ENCODE results near the gene UXS1. TPM values are rescaled to one million over a fixed set of nuclear protein-coding genes. Genes with fewer than 3 reads are reported as not detected.
A peak's percentile ranks its signal among the peaks of the same experiment; 100 is the strongest.
"Not testable (repeated sequence)": the region's sequence is repeated elsewhere in the genome, so short reads cannot be mapped to it uniquely, and the experiment has no call there.

UXS1 gene
- 21.0 TPM for total RNA-seq
- long read RNA-seq, transcript UXS1-203 (15 exons, 1,839 nt) = major isoform, 37 of 69 reads
- long read RNA-seq, transcript UXS1-201 (15 exons, 2,099 nt) = minor isoform, 19 of 69 reads
- long read RNA-seq, partial matches to known transcripts = 2 of 69 reads
- long read RNA-seq, other reads (novel, unspliced or antisense) = 11 of 69 reads

- ATAC-seq (ENCODE audit: poor library complexity) (peak; percentile 97), DNase-seq (peak; percentile 99)
- intact Hi-C loops (cut with DNase I) = no loop called here
These were observed at the start of gene UXS1 for GRCh38 chr2:106193977-106194778. Gene UXS1, minus strand, starts transcription at chr2:106194301. Its CDS starts 60 bp downstream, at chr2:106194241.

DNA sequence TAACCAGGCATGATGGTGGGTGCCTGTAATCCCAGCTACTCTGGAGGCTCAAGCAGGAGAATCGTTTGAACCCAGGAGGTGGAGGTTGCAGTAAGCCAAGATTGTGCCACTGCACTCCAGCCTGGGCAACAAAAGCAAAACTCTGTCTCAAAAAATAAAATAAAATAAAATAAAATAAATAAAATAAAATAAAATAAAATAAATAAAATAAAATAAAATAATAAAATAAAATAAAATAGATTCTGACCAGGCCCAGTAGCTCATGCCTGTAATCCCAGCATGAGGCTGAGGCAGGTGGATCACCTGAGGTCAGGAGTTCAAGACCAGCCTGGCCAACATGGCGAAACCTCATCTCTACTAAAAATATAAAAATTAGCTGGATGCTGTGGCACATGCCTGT, 45.4 kb upstream of the UXS1 start:
- intact Hi-C loops (cut with DNase I); ATAC-seq (ENCODE audit: poor library complexity); DNase-seq: not testable (repeated sequence)

DNA sequence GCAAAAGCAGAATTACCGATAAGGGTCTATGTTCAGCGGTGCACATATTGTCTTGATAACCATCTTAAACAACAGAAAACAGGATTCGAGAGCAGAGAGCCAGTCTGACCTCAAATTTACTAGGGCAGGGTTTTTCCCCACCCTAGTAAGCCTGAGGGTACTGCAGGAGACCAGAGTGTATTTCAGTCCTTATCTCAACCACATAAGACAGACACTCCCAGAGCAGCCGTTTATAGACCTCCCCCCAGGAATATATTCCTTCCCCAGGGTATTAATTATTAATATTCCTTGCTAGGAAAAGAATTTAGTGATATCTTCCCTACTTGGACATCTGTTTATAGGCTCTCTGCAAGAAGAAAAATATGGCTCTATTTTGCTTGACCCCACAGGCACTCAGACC, 41.3 kb upstream of the UXS1 start:
- DNase-seq; intact Hi-C loops (cut with DNase I); ATAC-seq (ENCODE audit: poor library complexity): not testable (repeated sequence)

- intact Hi-C loops (cut with DNase I) = no loop called here
- DNase-seq (no peak), ATAC-seq (ENCODE audit: poor library complexity) (no peak)
These were observed 39.2 kb upstream of the UXS1 start for GRCh38 chr2:106233350-106233706.

DNA sequence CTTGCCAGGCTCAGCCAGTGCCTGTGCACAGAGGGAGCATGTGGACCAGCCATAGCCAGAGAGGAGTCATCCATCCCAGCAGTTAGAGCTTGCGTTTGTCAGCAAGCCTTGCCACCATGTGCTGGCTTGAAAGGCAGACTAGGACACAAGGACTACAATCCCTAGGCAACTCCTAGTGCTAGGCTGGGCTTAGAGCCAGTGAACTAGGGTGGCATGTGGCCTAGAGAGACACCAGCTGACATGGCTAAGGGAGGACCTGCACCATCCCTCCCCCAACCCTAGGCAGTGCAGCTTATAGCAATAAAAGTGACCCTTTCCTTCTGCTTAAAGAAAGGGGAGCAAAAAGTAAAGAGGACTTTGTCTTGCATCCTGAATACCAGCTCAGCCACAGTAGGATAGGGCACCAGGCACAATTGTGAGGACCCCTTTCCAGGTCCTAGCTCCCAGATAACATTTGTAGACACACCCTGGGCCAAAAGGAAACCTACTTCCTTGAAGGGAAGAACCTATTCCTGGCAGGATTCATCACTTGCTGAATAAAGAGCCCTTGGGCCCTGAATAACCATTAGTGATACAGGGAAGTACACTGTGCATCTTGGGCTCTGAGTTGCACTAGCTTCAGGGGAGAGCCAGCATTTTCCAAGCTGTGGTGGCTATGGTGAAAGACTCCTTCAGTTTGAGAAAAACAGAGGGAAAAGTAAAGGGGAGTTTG, 38.7 kb upstream of the UXS1 start:
- peak; percentile 98 for ATAC-seq (ENCODE audit: poor library complexity)
- intact Hi-C loops (cut with DNase I) = no loop called here
- DNase-seq = peak; percentile 71

- DNase-seq = no peak
- ATAC-seq (ENCODE audit: poor library complexity) = no peak
- intact Hi-C loops (cut with DNase I) = no loop called here
These were observed 29.2 kb upstream of the UXS1 start for GRCh38 chr2:106223347-106223746.

- DNase-seq; intact Hi-C loops (cut with DNase I); ATAC-seq (ENCODE audit: poor library complexity): not testable (repeated sequence)
These were observed 28.0 kb upstream of the UXS1 start for GRCh38 chr2:106222057-106222456.

- ATAC-seq (ENCODE audit: poor library complexity) (no peak), DNase-seq (no peak)
- intact Hi-C loops (cut with DNase I) = no loop called here
These were observed 25.7 kb upstream of the UXS1 start for GRCh38 chr2:106219813-106220212.

DNA sequence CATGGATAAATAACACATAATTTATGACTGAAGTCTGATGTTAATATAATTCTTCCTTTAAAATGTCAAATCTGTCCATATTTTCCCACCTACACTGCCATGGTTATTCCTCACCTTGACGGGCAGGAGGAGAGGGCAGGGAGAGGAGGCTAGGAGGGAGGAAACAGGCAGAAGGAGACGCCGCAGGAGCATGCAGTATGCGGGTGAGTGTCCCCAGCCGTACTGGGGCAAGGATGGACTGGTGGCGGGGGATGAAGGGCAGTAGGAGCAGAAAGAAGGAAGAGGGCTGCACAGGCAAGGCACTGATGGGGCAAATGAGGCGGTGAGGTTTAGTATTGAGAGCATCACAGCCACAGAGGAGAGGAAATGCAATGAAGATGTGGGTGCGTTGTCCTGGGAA, 25.1 kb upstream of the UXS1 start:
- ATAC-seq (ENCODE audit: poor library complexity); intact Hi-C loops (cut with DNase I); DNase-seq: not testable (repeated sequence)

DNA sequence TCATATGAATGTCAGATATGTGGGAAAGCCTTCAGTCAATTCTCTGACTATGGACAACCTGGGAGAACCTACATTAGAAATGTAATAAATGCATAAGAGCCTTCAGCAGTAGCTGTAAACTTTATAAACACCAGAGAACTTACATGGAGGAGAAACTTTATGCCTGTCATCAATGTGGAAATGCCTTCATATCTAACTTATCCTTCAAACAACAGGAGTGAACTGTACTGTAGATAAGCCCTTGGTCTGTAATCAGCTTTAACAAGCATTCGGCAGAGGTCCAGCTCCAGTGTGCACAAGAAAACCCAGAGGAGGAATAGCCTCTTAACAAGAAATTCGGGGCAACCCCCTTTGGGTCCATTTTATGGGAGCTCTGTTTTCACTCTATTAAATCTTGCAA, 14.8 kb upstream of the UXS1 start:
- DNase-seq (no peak), ATAC-seq (ENCODE audit: poor library complexity) (no peak)
- intact Hi-C loops (cut with DNase I) = no loop called here

DNA sequence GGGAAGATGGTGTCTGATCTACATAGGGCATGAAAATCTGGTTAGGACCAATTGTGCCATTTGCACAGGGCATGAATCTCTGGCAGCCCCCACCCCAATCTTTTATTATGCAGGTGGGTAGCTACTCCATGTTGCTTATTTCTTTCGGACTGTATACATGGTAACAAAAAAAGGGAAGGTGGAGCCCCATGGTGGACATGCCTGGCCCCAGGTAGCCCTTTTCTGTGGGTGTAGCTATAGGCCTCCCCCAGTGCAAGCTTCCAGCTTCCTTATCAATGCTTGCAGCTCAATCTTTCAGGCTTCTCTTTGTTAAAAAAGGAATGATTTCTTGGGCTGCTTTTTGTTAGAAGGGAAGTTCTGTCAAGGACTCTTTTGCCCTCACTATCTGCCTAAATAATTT, 14.3 kb upstream of the UXS1 start:
- ATAC-seq (ENCODE audit: poor library complexity) (no peak), DNase-seq (no peak)
- intact Hi-C loops (cut with DNase I) = no loop called here

DNA sequence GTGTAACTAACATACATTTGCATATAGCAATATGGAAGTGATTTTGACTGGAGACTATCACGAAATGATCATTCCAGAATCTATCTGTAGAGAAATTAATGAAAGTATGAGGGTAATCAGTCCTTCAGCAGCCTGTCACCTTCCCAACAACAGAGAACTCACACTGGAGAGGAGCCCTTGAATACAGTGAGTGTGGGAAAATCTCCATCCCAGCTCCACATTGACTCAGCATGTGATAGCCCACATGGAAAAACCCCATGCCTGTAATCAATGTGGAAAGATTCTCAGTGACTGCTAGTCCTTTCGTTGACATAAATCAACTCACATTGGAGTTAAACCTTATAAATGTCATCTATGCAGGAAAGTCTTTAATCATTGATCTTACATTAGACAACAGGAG, 13.1 kb upstream of the UXS1 start:
- intact Hi-C loops (cut with DNase I) = no loop called here
- ATAC-seq (ENCODE audit: poor library complexity) = no peak
- DNase-seq = no peak

DNA sequence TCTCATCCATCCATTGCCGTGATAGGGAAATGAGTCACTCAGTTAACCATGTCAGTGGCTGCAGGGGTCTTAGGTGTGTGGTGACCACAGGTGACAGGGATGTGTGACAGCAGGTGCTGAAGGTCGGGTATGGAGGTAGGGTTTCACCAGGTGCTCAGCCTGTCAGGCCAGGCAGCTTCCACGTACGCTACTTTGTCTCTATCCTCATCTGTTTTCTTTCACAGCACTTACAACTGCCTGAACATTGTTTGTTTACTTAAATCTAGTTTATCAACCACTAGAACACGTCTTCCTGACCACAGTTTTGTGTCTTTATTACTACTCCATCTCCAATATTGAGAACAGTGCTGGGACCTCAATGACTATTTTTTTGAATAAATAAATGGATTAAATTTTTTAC, 11.4 kb upstream of the UXS1 start:
- no peak for ATAC-seq (ENCODE audit: poor library complexity)
- DNase-seq = no peak
- intact Hi-C loops (cut with DNase I) = no loop called here

- DNase-seq; ATAC-seq (ENCODE audit: poor library complexity); intact Hi-C loops (cut with DNase I): not testable (repeated sequence)
These were observed 10.4 kb upstream of the UXS1 start for GRCh38 chr2:106204551-106204950.

DNA sequence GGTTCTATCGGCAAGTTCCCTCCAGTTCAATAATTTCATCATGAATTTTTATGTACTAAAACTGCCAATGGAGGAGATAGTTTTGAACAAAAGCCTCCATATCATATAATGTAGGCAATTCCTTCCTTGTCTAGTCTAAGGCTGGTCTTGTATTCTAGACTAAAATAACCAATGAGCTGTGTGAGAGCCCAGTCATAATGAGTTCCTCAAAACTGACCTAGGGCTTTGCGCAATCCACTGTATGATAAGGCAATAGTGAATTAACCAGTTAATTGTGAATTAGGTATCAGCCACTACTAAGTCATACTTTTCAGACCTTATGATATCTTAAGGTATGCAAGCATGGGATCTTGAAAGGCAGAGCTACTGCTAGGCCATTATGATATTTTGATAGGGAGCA, 7.6 kb upstream of the UXS1 start:
- DNase-seq (no peak), ATAC-seq (ENCODE audit: poor library complexity) (no peak)
- intact Hi-C loops (cut with DNase I) = no loop called here

DNA sequence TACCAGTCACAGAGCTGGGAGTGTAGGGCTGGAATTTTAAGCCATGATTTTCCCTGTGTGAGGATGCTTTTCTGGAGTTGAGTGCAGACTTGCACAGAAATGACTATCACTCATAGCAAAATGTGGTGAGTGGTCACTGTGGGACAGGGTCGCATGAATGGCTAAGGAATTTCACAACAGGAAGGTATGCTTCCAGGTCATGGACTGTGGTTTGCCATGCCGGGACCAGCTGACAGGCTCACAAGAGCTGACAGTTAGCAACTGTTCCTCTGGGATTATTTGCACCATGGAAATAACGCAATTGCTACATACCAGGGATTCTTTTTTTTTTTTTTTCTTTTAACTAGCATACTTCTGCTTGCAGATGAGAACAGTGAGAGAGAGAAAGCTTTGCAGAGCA, 3.8 kb upstream of the UXS1 start:
- intact Hi-C loops (cut with DNase I) = no loop called here
- ATAC-seq (ENCODE audit: poor library complexity) (no peak), DNase-seq (no peak)

DNA sequence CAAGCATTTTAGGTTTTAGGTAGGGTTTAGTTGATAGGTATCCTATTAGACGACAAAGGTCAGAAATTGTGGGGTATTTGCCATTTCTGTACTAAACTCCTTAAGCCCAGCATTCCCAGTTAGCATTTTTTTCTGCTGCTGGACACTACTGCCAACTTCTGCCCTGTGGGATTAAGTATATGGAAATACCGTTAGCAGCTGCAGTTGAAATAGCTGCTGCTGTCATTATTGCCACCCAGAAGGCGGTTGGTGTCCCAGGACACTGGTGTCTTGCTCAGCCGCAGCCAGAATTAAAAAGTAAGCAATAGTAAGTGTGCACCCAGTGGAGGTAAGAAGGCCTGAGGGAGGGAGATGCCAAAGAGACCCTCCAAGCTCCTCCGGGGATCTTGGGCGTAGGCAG, 1.9 kb upstream of the UXS1 start:
- DNase-seq (no peak), ATAC-seq (ENCODE audit: poor library complexity) (no peak)
- intact Hi-C loops (cut with DNase I) = no loop called here

DNA sequence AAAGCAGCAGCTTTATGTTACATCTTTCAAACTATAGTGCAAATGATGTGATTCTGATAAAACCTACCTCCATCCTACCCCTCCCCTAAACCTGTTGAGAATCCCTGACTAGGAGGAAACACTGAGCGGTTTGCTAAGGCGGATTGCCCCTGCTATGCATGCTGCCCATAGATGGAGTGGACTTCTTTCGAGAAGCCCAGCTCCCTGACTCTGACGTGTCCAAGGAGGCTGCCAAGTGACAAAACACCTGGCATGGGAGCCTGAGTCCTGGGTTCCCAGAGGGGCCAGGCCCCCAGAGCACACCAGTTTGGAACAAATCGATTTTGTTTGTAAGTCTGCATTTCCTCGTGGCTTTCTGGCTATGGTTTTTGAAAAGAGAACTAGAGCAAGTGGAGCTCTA, 1.4 kb upstream of the UXS1 start:
- intact Hi-C loops (cut with DNase I) = no loop called here
- ATAC-seq (ENCODE audit: poor library complexity) = no peak

GRCh38 chr2:106193690-106193976, 468 bp downstream of the UXS1 start:
- ATAC-seq (ENCODE audit: poor library complexity) = no peak
- no peak for DNase-seq
- intact Hi-C loops (cut with DNase I) = no loop called here

More for the DNA sequence above, 1.4 kb upstream of the UXS1 start:
- DNase-seq = no peak
